HL-60 (cell line): Measurements from ENCODE around the gene SPAG4.

Experiments used
- DNase-seq, 2 experiments: peaks; one replicate each; pipeline ENCODE4 v3.0.0-alpha.2; 2010 to 2020; ENCODE audit warnings: low read depth in 1 of 2, low spot score in 1 of 2
- H3K27ac ChIP-seq: fragments of 250-450 bp; sonication (Bioruptor Pico); replicated peaks from 2 replicates; pipeline ENCODE4 v1.5.1; 2020; ENCODE audit warnings: mild to moderate bottlenecking, moderate library complexity
- H3K27me3 ChIP-seq: fragments of 250-450 bp; sonication (Bioruptor Pico); 2 replicates; pipeline ENCODE4 v1.5.1; 2021; ENCODE audit warnings: mild to moderate bottlenecking, moderate library complexity; ENCODE audit not compliant: insufficient read depth, poor library complexity, severe bottlenecking
- H3K4me3 ChIP-seq: replicated peaks from 2 replicates; pipeline ENCODE4 v1.5.1; 2011; ENCODE audit warnings: mild to moderate bottlenecking, control low read depth, low read length; ENCODE audit not compliant: insufficient read depth
- CTCF ChIP-seq: IDR thresholded peaks from one replicate; pipeline ENCODE4 v1.5.1; 2011; ENCODE audit warnings: low read length, control low read depth, inconsistent platforms; ENCODE audit not compliant: insufficient read depth
- GABPA ChIP-seq: IDR thresholded peaks from 2 replicates; pipeline ENCODE4 v1.6.1; 2012; ENCODE audit warnings: low read depth
- POLR2AphosphoS5 ChIP-seq: IDR thresholded peaks from 2 replicates; pipeline ENCODE4 v1.6.1; 2012; ENCODE audit warnings: low read depth
- REST ChIP-seq: IDR thresholded peaks from 2 replicates; pipeline ENCODE4 v1.6.1; 2012; ENCODE audit warnings: low read depth; ENCODE audit not compliant: insufficient replicate concordance
- SPI1 ChIP-seq: IDR thresholded peaks from 2 replicates; pipeline ENCODE4 v1.6.1; 2012; ENCODE audit warnings: low read depth, mild to moderate bottlenecking, borderline replicate concordance

The SPAG4 gene

GRCh38 chr20:35654415-35654814 lies 38.8 kb downstream of the SPAG4 start:
- Histone ChIP-seq H3K27me3 (no peaks in the 10 kb centered on the region), H3K4me3 (no peak overlapping the region), H3K27ac (no peak overlapping the region)
- TF ChIP-seq SPI1 (no peak), CTCF (no peak), POLR2AphosphoS5 (no peak), GABPA (no peak), REST (no peak)
- no peak for DNase-seq

DNA sequence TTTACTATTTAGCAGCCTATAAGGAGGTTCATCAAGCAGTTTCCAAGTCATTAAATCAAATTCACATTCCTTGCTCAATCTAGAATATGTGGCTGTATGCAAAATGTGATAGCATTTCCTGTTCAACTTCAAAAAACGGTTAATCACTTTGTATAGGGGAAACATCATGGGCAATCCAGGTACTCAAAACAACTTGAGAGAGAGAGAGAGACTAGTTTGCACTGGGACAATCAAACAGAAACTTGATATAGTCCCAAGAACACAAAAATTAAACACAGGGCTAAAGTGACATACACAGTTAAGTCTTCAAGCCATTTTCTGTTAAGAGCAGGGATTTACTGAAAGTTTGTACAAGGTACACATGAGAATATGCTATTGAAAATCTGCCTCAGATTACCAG lies 41.6 kb downstream of the SPAG4 start:
- Histone ChIP-seq H3K27ac (no peak overlapping the region), H3K4me3 (no peak overlapping the region), H3K27me3 (no peaks in the 10 kb centered on the region)
- no peak for TF ChIP-seq CTCF
- TF ChIP-seq POLR2AphosphoS5, result no peak
- TF ChIP-seq GABPA, result no peak
- TF ChIP-seq SPI1, result no peak
- no peak for TF ChIP-seq REST
- no peak for DNase-seq

- no peak for DNase-seq
- Histone ChIP-seq H3K4me3 (no peak overlapping the region), H3K27ac (no peak overlapping the region; the same call in 1 of the 2 replicates), H3K27me3 (no peaks in the 10 kb centered on the region)
- TF ChIP-seq POLR2AphosphoS5 (no peak), CTCF (no peak), GABPA (no peak), SPI1 (no peak), REST (no peak)
These were observed 44.7 kb downstream of the SPAG4 start for GRCh38 chr20:35660122-35660937.
